ENCODE results near the gene PPP1CA.

PPP1CA gene

GRCh38 chr11:67393437-67393836 lies 8.2 kb downstream of the PPP1CA start:
- Histone ChIP-seq H3K79me1 (ENCODE audit: low read length) (peaks cover 7% of the 10 kb centered on the region), H3K9ac (ENCODE audit: low read length) (no peak overlapping the region), H3K27ac (ENCODE audit: low read depth, low read length) (no peak overlapping the region), H4K8ac (ENCODE audit: low read depth, low read length) (no peak overlapping the region), H4K12ac (ENCODE audit: low read depth, low read length) (no peak overlapping the region), H3K4me1 (ENCODE audit: control insufficient read depth in 1 of 2, insufficient read depth in 2 of 2, low read length in 2 of 2) (peaks cover 6 to 10% of the 10 kb centered on the region in 2 experiments), H3K18ac (ENCODE audit: low read length) (no peak overlapping the region), H3K27me3 (ENCODE audit: insufficient read depth, low read length) (no peaks in the 10 kb centered on the region), H2BK12ac (ENCODE audit: low read length) (no peak overlapping the region), H3K14ac (ENCODE audit: low read length) (no peak overlapping the region), H3K23ac (ENCODE audit: low read length) (no peak overlapping the region), H2BK120ac (ENCODE audit: insufficient read depth, low read length, poor library complexity) (no peak overlapping the region), H3K9me3 (ENCODE audit: insufficient read depth, low read depth, low read length) (no peaks in the 10 kb centered on the region), H2AFZ (ENCODE audit: insufficient read depth, low read length, poor library complexity) (no peak overlapping the region), H2BK5ac (ENCODE audit: low read depth, low read length, poor library complexity) (no peak overlapping the region), H4K91ac (ENCODE audit: low read depth, low read length) (no peak overlapping the region), H3K36me3 (ENCODE audit: control insufficient read depth in 1 of 2, insufficient read depth in 2 of 2, low read length in 2 of 2) (peaks cover 31 to 40% of the 10 kb centered on the region in 2 experiments), H3K4ac (ENCODE audit: low read depth, low read length) (no peak overlapping the region), H3K4me3 (ENCODE audit: low read depth, low read length) (no peak overlapping the region), H3K79me2 (ENCODE audit: control insufficient read depth, insufficient read depth, low read length, poor library complexity) (peaks cover 6% of the 10 kb centered on the region), H3K4me2 (ENCODE audit: low read length) (no peak overlapping the region), H2AK5ac (ENCODE audit: low read length) (no peak overlapping the region)
- no peak for DNase-seq
- WGBS (ENCODE audit: extremely low coverage, insufficient coverage, insufficient read length), result no CpG with 5 or more reads among the region's 18 CpGs

- Histone ChIP-seq H4K8ac (ENCODE audit: low read depth, low read length) (peak overlapping the region; percentile 84), H3K14ac (ENCODE audit: low read length) (peak overlapping the region; percentile 69), H2AFZ (ENCODE audit: insufficient read depth, low read length, poor library complexity) (peak overlapping the region; percentile 71), H2AK5ac (ENCODE audit: low read length) (peak overlapping the region; percentile 3), H3K23ac (ENCODE audit: low read length) (no peak overlapping the region), H3K27me3 (ENCODE audit: insufficient read depth, low read length) (no peaks in the 10 kb centered on the region), H3K4me1 (ENCODE audit: control insufficient read depth in 1 of 2, insufficient read depth in 2 of 2, low read length in 2 of 2) (peaks cover 6 to 10% of the 10 kb centered on the region in 2 experiments), H2BK5ac (ENCODE audit: low read depth, low read length, poor library complexity) (no peak overlapping the region), H3K9me3 (ENCODE audit: insufficient read depth, low read depth, low read length) (no peaks in the 10 kb centered on the region), H3K27ac (ENCODE audit: low read depth, low read length) (no peak overlapping the region), H2BK120ac (ENCODE audit: insufficient read depth, low read length, poor library complexity) (peak overlapping the region; percentile 62), H3K36me3 (ENCODE audit: control insufficient read depth in 1 of 2, insufficient read depth in 2 of 2, low read length in 2 of 2) (peaks cover 20 to 28% of the 10 kb centered on the region in 2 experiments), H3K79me1 (ENCODE audit: low read length) (peaks cover 7% of the 10 kb centered on the region), H3K18ac (ENCODE audit: low read length) (peak overlapping the region; percentile 54), H4K12ac (ENCODE audit: low read depth, low read length) (no peak overlapping the region), H3K4me2 (ENCODE audit: low read length) (peak overlapping the region; percentile 92), H2BK12ac (ENCODE audit: low read length) (no peak overlapping the region), H3K4me3 (ENCODE audit: low read depth, low read length) (peak overlapping the region; percentile 89), H3K79me2 (ENCODE audit: control insufficient read depth, insufficient read depth, low read length, poor library complexity) (peaks cover 6% of the 10 kb centered on the region), H3K9ac (ENCODE audit: low read length) (peak overlapping the region; percentile 84), H3K4ac (ENCODE audit: low read depth, low read length) (peak overlapping the region; percentile 30), H4K91ac (ENCODE audit: low read depth, low read length) (peak overlapping the region; percentile 28)
- no CpG with 5 or more reads among the region's 31 CpGs for WGBS (ENCODE audit: extremely low coverage, insufficient coverage, insufficient read length)
- DNase-seq, result peak in 1 of 2 donors; percentile 21
Measured at GRCh38 chr11:67392183-67392715, 9.4 kb downstream of the PPP1CA start.

DNA sequence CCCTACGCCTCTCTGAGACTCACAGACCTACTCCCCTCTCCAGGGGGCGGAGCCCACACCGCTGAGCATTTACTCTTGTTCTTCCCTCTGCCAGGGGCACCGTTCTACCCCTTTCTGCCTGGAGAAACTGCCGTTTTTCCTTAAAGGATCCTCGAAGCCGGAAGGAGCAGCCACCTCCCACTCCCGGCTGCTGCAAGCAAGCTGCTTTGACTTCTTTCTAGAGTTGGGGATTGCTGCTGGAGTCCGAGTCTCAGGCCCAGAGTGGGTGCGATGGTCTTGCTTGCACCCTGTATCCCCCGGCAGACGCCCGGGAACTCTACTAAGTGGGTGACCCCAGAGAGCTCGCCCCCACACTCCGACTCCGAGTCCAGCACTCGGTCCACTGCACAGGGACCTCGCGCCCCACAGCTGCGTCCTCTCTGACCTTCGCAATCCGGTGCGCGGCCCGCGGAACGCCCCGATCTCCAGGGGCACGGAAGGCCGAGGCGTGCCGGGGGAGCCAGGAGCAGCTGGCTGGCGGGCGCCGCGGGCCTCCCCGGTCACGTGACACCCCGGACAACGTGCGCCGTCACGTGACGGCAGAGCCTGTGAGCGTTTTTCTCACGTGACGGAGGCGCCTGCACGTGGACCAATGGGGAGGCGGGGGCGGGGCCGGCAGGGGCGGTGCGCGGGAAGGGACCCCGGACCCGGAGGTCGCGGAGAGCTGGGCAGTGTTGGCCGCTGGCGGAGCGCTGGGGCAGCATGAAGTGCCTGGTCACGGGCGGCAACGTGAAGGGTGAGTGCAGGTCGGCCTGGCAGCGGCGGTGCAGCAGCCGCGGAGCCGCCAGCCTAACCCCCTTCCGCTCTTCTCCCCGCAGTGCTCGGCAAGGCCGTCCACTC lies 10.1 kb downstream of the PPP1CA start, which contains the start of gene RAD9A:
Gene RAD9A (plus strand): TSS at position 683 of the 879 bp plus-strand sequence. CDS start 59 bp downstream, at position 742.
- H2BK12ac ChIP-seq (ENCODE audit: low read length), result no peak within 1 kb of the TSS
- no peaks in the 10 kb centered on the region for H3K9me3 ChIP-seq (ENCODE audit: insufficient read depth, low read depth, low read length)
- H3K9ac ChIP-seq (ENCODE audit: low read length), result peak within 1 kb of the TSS; percentile 84
- H4K91ac ChIP-seq (ENCODE audit: low read depth, low read length), result peak within 1 kb of the TSS; percentile 86
- H3K4me2 ChIP-seq (ENCODE audit: low read length), result peak within 1 kb of the TSS; percentile 92
- peak within 1 kb of the TSS; percentile 70 for H3K14ac ChIP-seq (ENCODE audit: low read length)
- peak; percentile 92 to 96 for DNase-seq
- H2BK120ac ChIP-seq (ENCODE audit: insufficient read depth, low read length, poor library complexity), result peak within 1 kb of the TSS; percentile 62
- H3K18ac ChIP-seq (ENCODE audit: low read length), result peak within 1 kb of the TSS; percentile 54
- peaks cover 9 to 10% of the 10 kb centered on the region in 2 experiments for H3K4me1 ChIP-seq (ENCODE audit: control insufficient read depth in 1 of 2, insufficient read depth in 2 of 2, low read length in 2 of 2)
- H3K27ac ChIP-seq (ENCODE audit: low read depth, low read length), result peak within 1 kb of the TSS; percentile 18
- peak within 1 kb of the TSS; percentile 59 for H2BK5ac ChIP-seq (ENCODE audit: low read depth, low read length, poor library complexity)
- H3K27me3 ChIP-seq (ENCODE audit: insufficient read depth, low read length), result no peaks in the 10 kb centered on the region
- peak within 1 kb of the TSS; percentile 3 for H2AK5ac ChIP-seq (ENCODE audit: low read length)
- H3K4me3 ChIP-seq (ENCODE audit: low read depth, low read length), result peak within 1 kb of the TSS; percentile 89
- peak within 1 kb of the TSS; percentile 30 for H3K4ac ChIP-seq (ENCODE audit: low read depth, low read length)
- no peak within 1 kb of the TSS for H3K23ac ChIP-seq (ENCODE audit: low read length)
- H4K8ac ChIP-seq (ENCODE audit: low read depth, low read length), result peak within 1 kb of the TSS; percentile 84
- H2AFZ ChIP-seq (ENCODE audit: insufficient read depth, low read length, poor library complexity), result peak within 1 kb of the TSS; percentile 71
- H3K36me3 ChIP-seq (ENCODE audit: control insufficient read depth in 1 of 2, insufficient read depth in 2 of 2, low read length in 2 of 2), result peaks cover 18 to 22% of the 10 kb centered on the region in 2 experiments
- H3K79me2 ChIP-seq (ENCODE audit: control insufficient read depth, insufficient read depth, low read length, poor library complexity), result peaks cover 6% of the 10 kb centered on the region
- H4K12ac ChIP-seq (ENCODE audit: low read depth, low read length), result peak within 1 kb of the TSS; percentile 71
- no CpG with 5 or more reads among the region's 75 CpGs for WGBS (ENCODE audit: extremely low coverage, insufficient coverage, insufficient read length)
- H3K79me1 ChIP-seq (ENCODE audit: low read length), result peaks cover 7% of the 10 kb centered on the region

GRCh38 chr11:67390947-67391303 lies 10.7 kb downstream of the PPP1CA start:
- Histone ChIP-seq H3K4me3 (ENCODE audit: low read depth, low read length) (peak overlapping the region; percentile 76), H3K36me3 (ENCODE audit: control insufficient read depth in 1 of 2, insufficient read depth in 2 of 2, low read length in 2 of 2) (peaks cover 15 to 16% of the 10 kb centered on the region in 2 experiments), H3K9me3 (ENCODE audit: insufficient read depth, low read depth, low read length) (no peaks in the 10 kb centered on the region), H3K4ac (ENCODE audit: low read depth, low read length) (peak overlapping the region; percentile 12), H2AK5ac (ENCODE audit: low read length) (no peak overlapping the region), H3K79me2 (ENCODE audit: control insufficient read depth, insufficient read depth, low read length, poor library complexity) (peaks cover 6% of the 10 kb centered on the region), H3K27ac (ENCODE audit: low read depth, low read length) (no peak overlapping the region), H4K91ac (ENCODE audit: low read depth, low read length) (peak overlapping the region; percentile 86), H2AFZ (ENCODE audit: insufficient read depth, low read length, poor library complexity) (peak overlapping the region; percentile 27), H3K14ac (ENCODE audit: low read length) (no peak overlapping the region), H4K8ac (ENCODE audit: low read depth, low read length) (peak overlapping the region; percentile 83), H3K23ac (ENCODE audit: low read length) (no peak overlapping the region), H2BK120ac (ENCODE audit: insufficient read depth, low read length, poor library complexity) (no peak overlapping the region), H3K9ac (ENCODE audit: low read length) (peak overlapping the region; percentile 78), H3K27me3 (ENCODE audit: insufficient read depth, low read length) (no peaks in the 10 kb centered on the region), H3K4me2 (ENCODE audit: low read length) (peak overlapping the region; percentile 92), H2BK12ac (ENCODE audit: low read length) (no peak overlapping the region), H3K4me1 (ENCODE audit: control insufficient read depth in 1 of 2, insufficient read depth in 2 of 2, low read length in 2 of 2) (peaks cover 9 to 10% of the 10 kb centered on the region in 2 experiments), H3K18ac (ENCODE audit: low read length) (peak overlapping the region; percentile 43), H2BK5ac (ENCODE audit: low read depth, low read length, poor library complexity) (no peak overlapping the region), H4K12ac (ENCODE audit: low read depth, low read length) (peak overlapping the region; percentile 71), H3K79me1 (ENCODE audit: low read length) (peaks cover 7% of the 10 kb centered on the region)
- no CpG with 5 or more reads among the region's 15 CpGs for WGBS (ENCODE audit: extremely low coverage, insufficient coverage, insufficient read length)
- no peak for DNase-seq
